IgD-negative memory B cell (primary cell): ENCODE results near the gene MTIF3. TPM values are rescaled to one million over a fixed set of nuclear protein-coding genes. Genes with fewer than 3 reads are reported as not detected.
"Not testable (repeated sequence)": the region's sequence is repeated elsewhere in the genome, so short reads cannot be mapped to it uniquely, and the experiment has no call there.

ENCODE experiments used
- H3K27ac Mint-ChIP-seq, 3 donors: one replicate each; pipeline ENCODE4 v1.8.0; 2020 to 2022; ENCODE audit warnings: mild to moderate bottlenecking in 3 of 3, mixed read lengths in 3 of 3, moderate library complexity in 1 of 3
- H3K27me3 Mint-ChIP-seq: one replicate; pipeline ENCODE4 v1.8.0; 2021; ENCODE audit warnings: mixed read lengths
- H3K36me3 Mint-ChIP-seq: one replicate; pipeline ENCODE4 v1.8.0; 2020; ENCODE audit warnings: mild to moderate bottlenecking, mixed read lengths
- H3K4me1 Mint-ChIP-seq, 3 donors: one replicate each; pipeline ENCODE4 v1.8.0; 2020 to 2022; ENCODE audit warnings: mixed read lengths in 3 of 3, mild to moderate bottlenecking in 1 of 3
- H3K4me3 Mint-ChIP-seq, 4 donors: one replicate each; pipeline ENCODE4 v1.8.0; 2020 to 2022; ENCODE audit warnings: mild to moderate bottlenecking in 4 of 4, mixed read lengths in 4 of 4, moderate library complexity in 3 of 4
- H3K9me3 Mint-ChIP-seq, 3 donors: one replicate each; pipeline ENCODE4 v1.8.0; 2020 to 2021; ENCODE audit warnings: mixed read lengths in 3 of 3, mild to moderate bottlenecking in 1 of 3
- polyA plus RNA-seq: library from polyadenylated mRNA; unstranded; fragments of 300-500 nt; fragmentation: Illumina TruSeq; gene quantifications from one replicate; pipeline ENCODE4 v1.2.3, GENCODE V29; 2021

Gene MTIF3
- polyA plus RNA-seq, 1 donor from 2014 or later, result 110 TPM

DNA sequence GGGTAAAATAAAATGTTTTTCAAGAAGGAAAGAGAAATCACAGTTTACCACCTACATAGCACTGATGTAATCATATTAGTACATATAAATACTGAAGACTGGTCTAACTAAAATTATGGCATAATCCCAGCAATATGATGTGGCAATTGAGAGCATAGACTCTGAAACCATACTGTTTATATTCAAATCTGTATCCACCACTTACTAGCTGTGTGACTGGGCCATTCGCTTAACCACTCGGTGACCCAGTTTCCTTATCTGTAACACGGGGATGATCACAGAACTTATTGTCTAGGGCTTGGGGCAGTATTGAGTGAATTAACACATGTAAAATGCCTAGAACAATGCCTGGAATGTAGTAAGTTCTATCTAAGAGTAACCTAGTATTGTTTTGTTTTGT, 39.0 kb downstream of the MTIF3 start:
- no peak overlapping the region for H3K4me3 Mint-ChIP-seq
- no peak overlapping the region for H3K27ac Mint-ChIP-seq
- peaks cover 3 to 5% (median 3%) of the 10 kb centered on the region in 3 donors for H3K9me3 Mint-ChIP-seq
- peaks cover 0 to 2% (median 1%) of the 10 kb centered on the region in 3 donors for H3K4me1 Mint-ChIP-seq
- H3K36me3 Mint-ChIP-seq, result peaks cover 2% of the 10 kb centered on the region
- peaks cover 35% of the 10 kb centered on the region for H3K27me3 Mint-ChIP-seq

DNA sequence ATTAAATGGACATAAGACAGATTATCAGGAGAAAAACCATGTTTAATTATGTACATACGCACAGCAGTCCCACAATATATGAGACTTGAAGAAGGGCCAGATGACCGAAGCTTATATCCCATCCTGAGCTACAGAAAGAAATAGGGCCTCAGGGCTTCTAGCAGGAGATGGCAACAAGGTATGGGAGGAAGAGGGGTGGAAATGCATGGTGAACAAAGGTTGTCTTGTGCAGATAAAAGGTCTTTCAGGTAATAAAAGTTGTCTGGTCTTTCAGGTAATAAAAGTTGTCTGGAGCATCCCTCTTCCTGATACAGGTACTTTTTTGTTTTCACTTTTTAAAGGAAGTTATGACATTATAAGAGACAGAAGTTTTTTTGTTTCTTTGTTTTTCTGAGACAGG, 41.4 kb downstream of the MTIF3 start:
- H3K36me3 Mint-ChIP-seq, result peaks cover 2% of the 10 kb centered on the region
- H3K4me3 Mint-ChIP-seq, result no peak overlapping the region
- H3K4me1 Mint-ChIP-seq, result peaks cover 0 to 4% (median 1%) of the 10 kb centered on the region in 3 donors
- peaks cover 3 to 5% (median 3%) of the 10 kb centered on the region in 3 donors for H3K9me3 Mint-ChIP-seq
- H3K27ac Mint-ChIP-seq, result no peak overlapping the region
- peaks cover 36% of the 10 kb centered on the region for H3K27me3 Mint-ChIP-seq

DNA sequence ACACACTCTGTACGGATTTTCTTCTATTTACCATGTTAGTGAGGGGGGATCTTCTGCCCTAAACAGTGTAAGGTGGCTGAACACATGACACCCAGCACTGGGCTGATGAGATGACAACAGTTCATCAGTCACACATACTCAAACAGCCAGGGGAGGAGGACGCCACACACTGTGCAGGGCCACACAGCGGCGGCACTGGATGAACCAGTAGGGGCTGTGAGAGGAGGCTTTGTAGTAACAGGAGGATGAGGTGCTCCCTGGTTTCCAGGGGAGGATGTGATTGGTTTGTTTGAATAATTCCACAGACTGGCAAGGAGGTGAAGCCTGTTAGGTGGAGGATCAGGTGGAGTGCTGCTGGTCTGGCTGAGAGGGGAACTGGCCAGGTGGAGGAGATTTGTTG, 42.3 kb downstream of the MTIF3 start:
- peaks cover 3 to 5% (median 3%) of the 10 kb centered on the region in 3 donors for H3K9me3 Mint-ChIP-seq
- no peak overlapping the region for H3K4me3 Mint-ChIP-seq
- no peak overlapping the region for H3K27ac Mint-ChIP-seq
- peaks cover 2% of the 10 kb centered on the region for H3K36me3 Mint-ChIP-seq
- H3K4me1 Mint-ChIP-seq, result peaks cover 0 to 4% (median 1%) of the 10 kb centered on the region in 3 donors
- H3K27me3 Mint-ChIP-seq, result peaks cover 33% of the 10 kb centered on the region

DNA sequence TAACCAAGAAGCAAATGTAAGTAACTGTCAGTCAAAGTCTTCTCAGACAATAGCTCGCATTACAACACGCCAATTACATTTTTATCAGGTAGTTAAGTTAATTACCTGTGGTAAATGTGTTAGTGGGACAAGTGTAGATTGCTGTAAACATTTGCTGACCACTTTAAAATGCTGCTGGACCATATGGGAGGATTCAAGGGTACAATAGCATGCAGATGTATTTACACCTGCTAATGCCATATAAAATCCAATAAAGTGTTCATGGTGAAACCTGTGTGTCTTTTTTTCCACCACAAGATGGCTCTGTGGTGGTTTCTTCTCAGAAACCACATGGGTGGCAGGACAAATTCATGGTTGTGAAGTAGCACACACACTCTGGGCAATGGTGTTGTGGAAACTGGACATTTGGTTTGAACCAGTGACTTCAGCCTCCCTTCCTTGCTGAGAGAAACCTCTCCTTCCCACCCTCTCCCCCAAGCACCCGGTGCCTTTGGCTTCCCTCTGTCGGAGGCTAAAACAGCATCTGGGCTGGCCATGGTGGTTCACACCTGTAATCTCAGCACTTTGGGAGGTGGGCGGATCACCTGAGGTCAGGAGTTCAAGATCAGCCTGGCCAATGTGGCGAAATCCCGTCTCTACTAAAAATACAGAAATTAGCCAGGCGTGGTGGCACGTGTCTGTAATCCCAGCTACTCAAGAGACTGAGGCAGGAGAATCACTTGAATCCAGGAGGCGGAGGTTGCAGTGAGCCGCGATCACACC, 44.0 kb downstream of the MTIF3 start:
- Mint-ChIP-seq H3K27ac (no peak overlapping the region), H3K36me3 (no peaks in the 10 kb centered on the region), H3K4me1 (peaks cover 1 to 4% (median 1%) of the 10 kb centered on the region in 3 donors), H3K27me3 (peaks cover 26% of the 10 kb centered on the region), H3K9me3 (peaks cover 3 to 5% (median 3%) of the 10 kb centered on the region in 3 donors), H3K4me3 (no peak overlapping the region)

DNA sequence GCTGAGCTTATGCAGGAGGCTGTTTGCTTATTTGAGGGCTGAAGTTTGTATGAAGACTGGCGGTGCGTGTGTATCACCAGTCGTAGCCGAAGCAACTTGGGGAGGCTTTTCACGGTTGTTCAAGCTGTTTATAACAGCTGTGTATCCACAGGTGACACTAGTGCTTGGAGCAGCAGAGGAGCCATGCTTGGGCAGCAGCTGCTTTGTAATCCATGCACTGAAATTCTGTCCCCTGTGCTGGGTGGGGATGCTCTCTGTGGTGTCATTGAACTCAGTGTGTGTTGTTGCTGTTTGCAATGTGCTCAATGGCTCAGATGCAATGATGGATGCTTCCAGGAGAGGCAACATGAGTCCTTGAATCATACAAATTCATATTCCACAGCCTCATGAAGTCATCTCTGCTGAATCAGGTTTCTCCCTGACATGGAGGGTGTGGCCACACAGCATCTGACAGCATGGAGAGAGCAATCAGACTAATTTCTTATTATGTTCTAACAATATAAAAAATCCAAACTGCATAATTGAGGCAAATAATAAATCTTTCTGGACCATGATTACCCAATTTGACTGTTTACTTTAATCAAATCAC, 44.7 kb downstream of the MTIF3 start:
- no peaks in the 10 kb centered on the region for H3K36me3 Mint-ChIP-seq
- peaks cover 5 to 8% (median 5%) of the 10 kb centered on the region in 3 donors for H3K4me1 Mint-ChIP-seq
- no peak overlapping the region for H3K27ac Mint-ChIP-seq
- peaks cover 22% of the 10 kb centered on the region for H3K27me3 Mint-ChIP-seq
- H3K9me3 Mint-ChIP-seq, result peaks cover 3 to 5% (median 3%) of the 10 kb centered on the region in 3 donors
- no peak overlapping the region for H3K4me3 Mint-ChIP-seq

DNA sequence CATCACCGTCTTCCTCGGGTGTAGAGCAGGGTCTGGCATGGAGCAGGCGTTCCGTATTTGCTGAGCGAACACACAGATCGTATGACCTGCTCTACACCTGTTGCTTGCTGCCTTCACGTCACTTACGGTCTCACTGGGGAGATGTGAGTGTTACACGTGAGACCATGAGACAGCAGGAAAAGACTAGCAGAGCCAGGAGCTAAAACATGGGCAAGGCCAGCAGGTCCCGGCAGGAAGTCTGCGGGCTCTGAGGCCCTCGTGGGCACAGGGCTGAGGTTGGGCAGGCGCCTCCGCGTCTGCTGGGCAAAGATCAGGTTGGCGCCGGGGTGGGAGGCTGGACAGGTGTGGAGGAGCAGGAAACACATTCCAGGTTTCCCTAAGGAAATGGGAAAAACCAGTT, 45.7 kb downstream of the MTIF3 start:
- Mint-ChIP-seq H3K27ac (no peak overlapping the region), H3K4me3 (no peak overlapping the region), H3K27me3 (peaks cover 18% of the 10 kb centered on the region), H3K9me3 (peaks cover 0 to 3% (median 3%) of the 10 kb centered on the region in 3 donors), H3K36me3 (no peaks in the 10 kb centered on the region), H3K4me1 (peaks cover 5 to 8% (median 5%) of the 10 kb centered on the region in 3 donors)

DNA sequence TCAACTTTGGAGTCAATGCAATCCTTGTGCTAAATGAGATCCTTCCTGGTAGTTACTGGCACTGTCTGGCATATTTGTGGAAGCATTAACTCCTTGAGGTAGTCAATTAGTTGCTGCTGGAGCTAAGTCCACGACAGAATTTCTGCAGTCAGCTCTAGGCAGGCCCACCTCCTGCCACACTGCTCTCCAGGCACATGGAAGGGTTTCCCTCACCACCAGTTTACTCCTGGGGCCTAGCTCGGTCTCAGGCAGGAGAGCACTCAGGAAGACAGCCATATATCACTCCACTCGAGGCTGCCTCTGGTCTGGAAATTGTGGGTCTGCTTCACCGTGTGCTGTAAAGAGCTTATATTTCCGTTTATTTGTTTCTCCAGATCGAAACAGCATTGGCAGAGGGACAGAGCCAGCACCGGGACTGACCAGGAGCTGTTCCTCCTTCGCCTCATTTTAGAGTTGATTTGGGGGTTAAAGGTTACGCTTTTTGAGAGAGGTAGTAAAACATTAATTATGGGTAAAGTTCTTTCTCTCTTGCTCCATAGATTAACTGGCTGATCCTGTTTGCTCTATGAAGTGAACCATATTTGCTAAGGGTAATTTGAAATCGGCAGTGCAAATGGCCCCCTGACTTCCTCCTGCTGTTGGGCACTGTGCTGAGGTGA, 46.5 kb downstream of the MTIF3 start:
- H3K9me3 Mint-ChIP-seq, result no peaks in the 10 kb centered on the region
- peaks cover 5 to 8% (median 5%) of the 10 kb centered on the region in 3 donors for H3K4me1 Mint-ChIP-seq
- no peak overlapping the region for H3K27ac Mint-ChIP-seq

DNA sequence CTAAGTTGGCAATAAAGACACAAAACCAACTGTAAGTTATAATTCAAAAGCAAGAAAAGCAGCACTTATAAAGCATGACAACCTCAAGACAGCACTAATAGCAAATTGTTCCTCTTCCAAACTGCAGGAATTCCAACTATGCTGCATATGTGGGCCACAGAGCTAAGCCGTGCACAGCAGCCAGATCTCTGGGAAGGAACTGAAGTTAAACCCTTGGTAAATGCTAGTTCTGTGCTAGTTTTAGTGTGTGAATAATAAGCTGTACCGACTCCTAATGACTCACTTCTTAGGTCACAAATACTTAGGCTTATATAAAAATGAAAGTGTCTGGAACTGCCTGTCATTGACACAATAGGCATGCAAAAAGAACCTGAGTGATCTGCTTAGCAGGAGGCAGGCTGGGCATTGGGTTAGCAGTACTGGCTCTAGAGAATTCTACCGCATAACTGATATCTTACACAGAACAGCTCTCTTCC, 47.1 kb downstream of the MTIF3 start:
- Mint-ChIP-seq H3K4me3 (no peak overlapping the region), H3K9me3 (no peaks in the 10 kb centered on the region), H3K36me3 (no peaks in the 10 kb centered on the region), H3K27me3 (peaks cover 9% of the 10 kb centered on the region), H3K27ac (no peak overlapping the region), H3K4me1 (peaks cover 5 to 8% (median 5%) of the 10 kb centered on the region in 3 donors)

More for the DNA sequence above, 46.5 kb downstream of the MTIF3 start:
- H3K27me3 Mint-ChIP-seq, result peaks cover 10% of the 10 kb centered on the region
- no peaks in the 10 kb centered on the region for H3K36me3 Mint-ChIP-seq
- no peak overlapping the region for H3K4me3 Mint-ChIP-seq

DNA sequence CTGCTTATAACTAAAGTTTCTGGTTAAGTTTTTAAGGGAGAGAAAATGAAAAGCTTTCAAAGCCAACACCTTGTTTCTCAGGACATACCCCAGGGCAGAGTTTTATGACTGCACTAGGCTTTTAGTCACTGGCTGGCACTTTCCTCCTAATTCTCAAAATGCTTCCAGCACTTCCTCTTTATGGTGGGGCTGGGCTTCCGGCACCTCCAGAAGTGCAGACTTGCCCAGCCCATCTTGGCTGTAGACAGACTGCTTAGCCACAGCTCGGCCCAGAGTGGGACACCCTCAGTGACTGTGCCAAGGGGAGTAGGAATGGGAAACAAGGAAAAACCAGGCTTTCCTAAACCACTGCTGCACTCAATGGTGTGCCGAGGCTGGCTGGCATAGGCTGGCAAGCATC, 49.2 kb downstream of the MTIF3 start:
- Mint-ChIP-seq H3K36me3 (no peaks in the 10 kb centered on the region), H3K27me3 (peaks cover 3% of the 10 kb centered on the region), H3K27ac (no peak overlapping the region), H3K4me1 (peaks cover 4 to 5% (median 5%) of the 10 kb centered on the region in 3 donors), H3K4me3 (no peak overlapping the region), H3K9me3 (no peaks in the 10 kb centered on the region)

DNA sequence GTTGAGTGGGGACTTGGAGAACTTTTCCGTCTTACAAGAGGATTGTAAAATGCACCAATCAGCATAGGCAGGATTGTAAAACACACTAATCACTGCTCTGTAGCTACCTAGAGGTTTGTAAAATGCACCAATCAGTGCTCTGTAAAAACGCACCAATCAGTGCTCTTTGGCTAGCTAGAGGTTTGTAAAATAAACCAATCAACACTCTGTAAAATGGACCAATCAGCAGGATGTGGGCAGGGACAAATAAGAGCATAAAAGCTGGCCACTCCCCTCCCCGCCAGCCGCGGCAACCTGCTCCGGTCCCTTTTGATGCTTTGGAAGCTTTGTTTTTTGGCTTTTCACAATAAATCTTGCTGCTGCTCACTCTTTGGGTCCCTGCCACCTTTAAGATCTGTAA, 50.0 kb downstream of the MTIF3 start:
- not testable (repeated sequence) for H3K9me3 Mint-ChIP-seq, H3K36me3 Mint-ChIP-seq, H3K4me1 Mint-ChIP-seq, H3K4me3 Mint-ChIP-seq, H3K27me3 Mint-ChIP-seq, H3K27ac Mint-ChIP-seq

DNA sequence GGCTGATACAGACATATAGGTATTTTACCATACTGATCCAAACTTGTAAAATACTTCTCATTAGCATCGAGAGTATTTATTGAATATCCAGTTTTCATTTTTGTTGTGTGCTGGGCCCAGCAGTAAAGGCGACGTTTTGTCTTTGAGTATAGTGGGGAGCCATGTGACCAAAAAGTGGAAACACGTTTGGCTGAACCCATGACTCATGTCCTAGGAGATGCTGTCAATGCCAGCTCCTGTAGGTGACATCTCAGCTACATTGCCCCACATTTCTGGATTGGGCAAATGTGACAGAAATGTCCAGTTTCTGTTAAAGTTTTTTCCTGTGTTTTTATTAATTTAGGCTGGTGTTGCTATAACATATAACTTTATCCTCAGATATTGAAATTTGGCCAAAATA, 52.0 kb downstream of the MTIF3 start:
- H3K4me3 Mint-ChIP-seq, result no peak overlapping the region
- H3K36me3 Mint-ChIP-seq, result no peaks in the 10 kb centered on the region
- no peaks in the 10 kb centered on the region for H3K9me3 Mint-ChIP-seq
- H3K4me1 Mint-ChIP-seq, result peaks cover 4 to 5% (median 4%) of the 10 kb centered on the region in 3 donors
- H3K27me3 Mint-ChIP-seq, result peaks cover 5% of the 10 kb centered on the region
- no peak overlapping the region for H3K27ac Mint-ChIP-seq

DNA sequence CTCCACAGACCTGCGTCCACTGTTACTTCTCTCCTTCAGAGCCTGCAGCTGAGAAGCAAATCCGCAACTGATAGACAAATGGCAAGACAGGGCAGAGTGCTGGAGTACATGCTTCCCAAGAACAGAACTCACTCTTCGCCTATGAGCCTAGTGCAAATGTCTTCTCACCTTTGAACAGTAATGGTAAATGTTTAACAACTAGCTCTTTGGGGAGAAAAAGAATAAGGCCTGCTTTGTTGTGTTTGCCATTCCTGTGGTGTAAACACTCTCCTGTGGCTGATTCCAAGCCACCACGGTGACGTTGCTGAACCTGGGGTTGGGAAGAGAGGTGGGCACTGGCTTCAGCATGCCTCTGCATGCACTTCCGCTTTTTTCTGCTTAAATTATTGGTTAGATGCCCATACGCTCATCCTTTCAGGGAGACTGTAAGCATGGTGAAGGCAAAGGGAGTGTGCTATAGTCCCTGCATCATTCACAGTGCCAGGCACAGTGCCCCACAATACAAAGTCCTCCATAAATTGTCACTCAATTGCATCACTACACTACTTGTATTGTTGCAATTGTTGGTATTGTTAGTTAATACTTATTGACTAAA, 54.0 kb downstream of the MTIF3 start:
- peaks cover 4% of the 10 kb centered on the region in 3 donors for H3K4me1 Mint-ChIP-seq
- no peak overlapping the region for H3K4me3 Mint-ChIP-seq
- H3K27ac Mint-ChIP-seq, result no peak overlapping the region
- H3K27me3 Mint-ChIP-seq, result peaks cover 6% of the 10 kb centered on the region
- no peaks in the 10 kb centered on the region for H3K36me3 Mint-ChIP-seq
- H3K9me3 Mint-ChIP-seq, result no peaks in the 10 kb centered on the region

DNA sequence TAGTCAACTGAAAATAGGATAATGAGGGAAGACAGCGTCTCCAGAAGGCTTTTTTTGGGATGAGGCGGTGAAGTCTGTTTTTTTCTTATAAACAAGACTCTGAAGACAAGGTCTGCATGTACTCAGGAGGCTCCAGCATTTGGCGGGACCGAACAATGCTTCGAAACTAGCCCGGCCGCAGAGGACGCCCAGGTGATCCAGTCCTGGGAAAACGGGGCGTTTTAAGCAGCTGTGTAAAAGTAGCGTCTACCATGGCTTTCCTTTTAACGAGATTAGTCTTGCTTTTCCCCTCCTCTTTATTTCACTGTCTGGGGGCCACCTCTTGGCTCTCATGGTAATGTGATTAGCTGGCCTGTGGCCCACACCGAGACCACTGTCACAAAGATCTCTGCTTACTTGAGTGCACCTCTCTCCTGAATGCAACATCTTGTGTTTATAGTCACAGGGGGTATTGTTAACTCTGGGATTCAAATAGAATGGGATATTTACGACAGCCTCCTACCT, 55.3 kb downstream of the MTIF3 start:
- H3K27me3 Mint-ChIP-seq, result peaks cover 7% of the 10 kb centered on the region
- no peaks in the 10 kb centered on the region for H3K9me3 Mint-ChIP-seq
- H3K36me3 Mint-ChIP-seq, result no peaks in the 10 kb centered on the region
- H3K4me1 Mint-ChIP-seq, result no peaks in the 10 kb centered on the region
- H3K4me3 Mint-ChIP-seq, result no peak overlapping the region
- no peak overlapping the region for H3K27ac Mint-ChIP-seq

DNA sequence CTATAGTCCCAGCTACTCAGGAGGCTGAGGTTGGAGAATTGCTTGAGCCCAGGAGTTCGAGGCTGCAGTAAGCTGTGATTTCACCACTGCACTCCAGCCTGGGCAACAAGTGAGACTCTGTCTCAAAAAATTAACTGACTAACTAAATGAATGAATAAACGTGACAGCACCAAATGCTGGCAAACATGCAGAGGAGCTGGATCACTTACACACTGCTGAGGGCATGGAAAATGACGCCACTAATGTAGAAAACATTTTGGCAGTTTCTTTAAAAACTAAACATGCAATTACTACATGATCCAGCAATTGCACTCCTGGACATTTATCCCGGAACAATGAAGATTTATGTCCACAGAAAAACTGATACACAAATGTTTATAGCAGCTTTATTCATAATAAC, 57.3 kb downstream of the MTIF3 start:
- H3K9me3 Mint-ChIP-seq, result no peaks in the 10 kb centered on the region
- no peaks in the 10 kb centered on the region for H3K36me3 Mint-ChIP-seq
- H3K4me1 Mint-ChIP-seq, result no peaks in the 10 kb centered on the region
- peaks cover 7% of the 10 kb centered on the region for H3K27me3 Mint-ChIP-seq
- no peak overlapping the region for H3K27ac Mint-ChIP-seq
- no peak overlapping the region for H3K4me3 Mint-ChIP-seq

DNA sequence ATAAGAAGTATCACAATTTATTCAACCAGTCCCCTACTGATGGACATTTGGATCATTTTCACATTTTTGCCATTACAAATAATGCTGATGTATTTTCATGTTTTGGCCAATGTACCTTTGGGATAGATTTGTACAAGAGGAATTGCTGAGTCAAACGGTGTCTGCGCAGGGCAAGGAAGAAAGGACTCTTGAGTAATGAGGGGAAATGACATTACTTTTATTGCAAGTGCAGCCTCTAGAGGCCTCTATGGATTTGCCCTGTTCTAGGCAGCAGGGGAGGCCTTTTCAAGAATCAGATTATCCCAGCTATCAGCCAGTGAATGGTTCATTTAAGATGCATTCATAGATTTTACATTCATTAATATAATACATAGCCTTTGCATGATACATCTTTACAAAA, 58.9 kb downstream of the MTIF3 start:
- Mint-ChIP-seq H3K36me3 (no peaks in the 10 kb centered on the region), H3K4me1 (no peaks in the 10 kb centered on the region), H3K27ac (no peak overlapping the region), H3K9me3 (no peaks in the 10 kb centered on the region), H3K4me3 (no peak overlapping the region), H3K27me3 (peaks cover 7% of the 10 kb centered on the region)
